HEK293 (cell line): ENCODE results near the gene BPIFA1.
A peak's percentile ranks its signal among the peaks of the same experiment; 100 is the strongest.

Experiments
- CTCF ChIA-PET: fragments of 350-600 bp; formaldehyde crosslinking; extraction: SDS; loops from one replicate; lab custom pipeline; 2021; ENCODE audit warnings: antibody characterized with exemption; lab: Yijun Ruan, JAX
- POLR2A ChIA-PET: fragments of 300-600 bp; formaldehyde crosslinking; extraction: SDS; loops from one replicate; lab custom pipeline; 2020; ENCODE audit warnings: antibody characterized with exemption, inconsistent platforms; lab: Yijun Ruan, JAX
- H3K27ac ChIP-seq: fragments of 200-500 bp; sonication (Bioruptor generic); 2 replicates; pipeline ENCODE4 v1.5.1; 2014; ENCODE audit warnings: low read depth, low read length, control low read depth, inconsistent platforms; ENCODE audit errors: extremely low read depth
- H3K36me3 ChIP-seq, 2 experiments: fragments of 200-500 bp in 1 of 2; sonication (Bioruptor generic) in 1 of 2; 1 replicate in 1 of 2; 2 replicates in 1 of 2; pipeline ENCODE4 v1.5.1; 2014 to 2017; ENCODE audit warnings: inconsistent platforms in 2 of 2, low read length in 2 of 2; ENCODE audit not compliant: control insufficient read depth in 2 of 2, insufficient read depth in 1 of 2
- H3K4me1 ChIP-seq: fragments of 200-500 bp; sonication (Bioruptor generic); 2 replicates; pipeline ENCODE4 v1.5.1; 2014; ENCODE audit warnings: mild to moderate bottlenecking, low read length, inconsistent platforms; ENCODE audit not compliant: control insufficient read depth, insufficient read depth
- H3K4me3 ChIP-seq: 2 replicates; pipeline ENCODE4 v1.5.1; 2011; ENCODE audit warnings: low read depth, mild to moderate bottlenecking, control low read depth, low read length, moderate library complexity
- H3K9me3 ChIP-seq: fragments of 200-500 bp; sonication (Bioruptor generic); 2 replicates; pipeline ENCODE4 v1.5.1; 2014; ENCODE audit warnings: low read depth, low read length, inconsistent platforms; ENCODE audit not compliant: control insufficient read depth, insufficient read depth
- KLF17 ChIP-seq: fragments of 450-650 bp; formaldehyde crosslinking; IDR thresholded peaks from 2 replicates; pipeline ENCODE4 v1.5.1; 2016; ENCODE audit warnings: missing biosample characterization, missing genetic modification characterization
- RBAK ChIP-seq: fragments of 450-650 bp; formaldehyde crosslinking; IDR thresholded peaks from 2 replicates; pipeline ENCODE4 v1.5.1; 2016; ENCODE audit warnings: missing biosample characterization, missing genetic modification characterization
- SCRT1 ChIP-seq: fragments of 450-650 bp; formaldehyde crosslinking; IDR thresholded peaks from 2 replicates; pipeline ENCODE4 v1.5.1; 2016; ENCODE audit warnings: missing biosample characterization, missing genetic modification characterization, borderline replicate concordance
- WT1 ChIP-seq: fragments of 450-650 bp; formaldehyde crosslinking; IDR thresholded peaks from 2 replicates; pipeline ENCODE4 v1.5.1; 2016; ENCODE audit warnings: missing biosample characterization, missing genetic modification characterization
- ZBTB21 ChIP-seq: fragments of 450-650 bp; formaldehyde crosslinking; IDR thresholded peaks from 2 replicates; pipeline ENCODE4 v1.5.1; 2017; ENCODE audit warnings: missing biosample characterization, missing genetic modification characterization
- ZBTB49 ChIP-seq: fragments of 450-650 bp; formaldehyde crosslinking; IDR thresholded peaks from 2 replicates; pipeline ENCODE4 v1.5.1; 2016; ENCODE audit warnings: missing biosample characterization, missing genetic modification characterization, low read depth
- ZNF146 ChIP-seq: fragments of 450-650 bp; formaldehyde crosslinking; IDR thresholded peaks from 2 replicates; pipeline ENCODE4 v1.5.1; 2016; ENCODE audit warnings: missing biosample characterization, missing genetic modification characterization
- ZNF280D ChIP-seq: fragments of 450-650 bp; formaldehyde crosslinking; IDR thresholded peaks from 2 replicates; pipeline ENCODE4 v1.5.1; 2016; ENCODE audit warnings: missing biosample characterization, missing genetic modification characterization
- ZNF341 ChIP-seq: fragments of 450-650 bp; formaldehyde crosslinking; IDR thresholded peaks from 2 replicates; pipeline ENCODE4; 2016; ENCODE audit warnings: low read depth, missing biosample characterization, missing genetic modification characterization
- ZNF354C ChIP-seq: fragments of 450-650 bp; formaldehyde crosslinking; IDR thresholded peaks from 2 replicates; pipeline ENCODE4 v1.5.1; 2016; ENCODE audit warnings: missing biosample characterization, missing genetic modification characterization, low read depth, borderline replicate concordance
- ZNF473 ChIP-seq: fragments of 450-650 bp; formaldehyde crosslinking; IDR thresholded peaks from 2 replicates; pipeline ENCODE4 v1.5.1; 2017; ENCODE audit warnings: missing biosample characterization, missing genetic modification characterization
- ZNF488 ChIP-seq: fragments of 450-650 bp; formaldehyde crosslinking; IDR thresholded peaks from 2 replicates; pipeline ENCODE4 v1.5.1; 2016; ENCODE audit warnings: missing biosample characterization, missing genetic modification characterization
- ZNF623 ChIP-seq: fragments of 450-650 bp; formaldehyde crosslinking; IDR thresholded peaks from 2 replicates; pipeline ENCODE4 v1.5.1; 2016; ENCODE audit warnings: missing biosample characterization, missing genetic modification characterization
- ZNF768 ChIP-seq: fragments of 450-650 bp; formaldehyde crosslinking; IDR thresholded peaks from 2 replicates; pipeline ENCODE4 v1.5.1; 2018; ENCODE audit warnings: missing biosample characterization, mild to moderate bottlenecking, missing genetic modification characterization
- ZNF777 ChIP-seq: fragments of 450-650 bp; formaldehyde crosslinking; IDR thresholded peaks from 2 replicates; pipeline ENCODE4 v1.5.1; 2017; ENCODE audit warnings: missing biosample characterization, missing genetic modification characterization, borderline replicate concordance
- ZSCAN16 ChIP-seq: fragments of 450-650 bp; formaldehyde crosslinking; IDR thresholded peaks from 2 replicates; pipeline ENCODE4 v1.5.1; 2016; ENCODE audit warnings: missing biosample characterization, missing genetic modification characterization

The BPIFA1 gene

GRCh38 chr20:33276303-33277113, 40.7 kb downstream of the BPIFA1 start (continued):
- no peak for TF ChIP-seq ZBTB49 (tag by site-specific recombination)
- no peak for TF ChIP-seq RBAK
- no peak for TF ChIP-seq ZNF777 (tag by site-specific recombination)
- TF ChIP-seq ZNF146 (tag by site-specific recombination) = no peak
- no peak for TF ChIP-seq ZNF354C

- ChIA-PET CTCF (no interaction called here), POLR2A (no interaction called here)
- Histone ChIP-seq H3K36me3 (no peaks in the 10 kb centered on the region), H3K27ac (no peak overlapping the region), H3K4me3 (no peak overlapping the region), H3K4me1 (no peaks in the 10 kb centered on the region), H3K9me3 (no peaks in the 10 kb centered on the region)
- no peak for TF ChIP-seq ZNF341 (tag by site-specific recombination)
- peak; percentile 98 for TF ChIP-seq KLF17 (tag by site-specific recombination)
Observed at GRCh38 chr20:33277471-33278441, 42.0 kb downstream of the BPIFA1 start.

GRCh38 chr20:33278700-33279099, 42.9 kb downstream of the BPIFA1 start:
- Histone ChIP-seq H3K27ac (no peak overlapping the region), H3K4me3 (no peak overlapping the region)
- no peak for TF ChIP-seq ZNF623 (tag by site-specific recombination)
- no peak for TF ChIP-seq ZNF473 (tag by site-specific recombination)
- TF ChIP-seq WT1 (tag by site-specific recombination) = no peak
- TF ChIP-seq ZNF280D (tag by site-specific recombination) = no peak
- no peak for TF ChIP-seq ZBTB21 (tag by site-specific recombination)
- no peak for TF ChIP-seq ZNF488
- no peak for TF ChIP-seq ZSCAN16
- no peak for TF ChIP-seq ZNF768 (tag by site-specific recombination)
- no peak for TF ChIP-seq SCRT1
- TF ChIP-seq, all 188 proteins: peak for 0
- POLR2A ChIA-PET = no interaction called here
- H3K9me3 ChIP-seq = no peaks in the 10 kb centered on the region
- CTCF ChIA-PET = interaction anchor here (0.6 kb wide), 1 partner anchor 21 kb away, joined by 3 read pairs; no protein-coding TSS in a partner anchor
- no peaks in the 10 kb centered on the region for H3K4me1 ChIP-seq
- H3K36me3 ChIP-seq = no peaks in the 10 kb centered on the region
